ENCODE data around the gene KNL1. TPM values are rescaled to one million over a fixed set of nuclear protein-coding genes. Genes with fewer than 3 reads are reported as not detected.

KNL1 gene
- 1 to 10 TPM in 2 of 3 donors, under 1 TPM in 1; 0.66 to 1.8 (median 1.3) TPM for total RNA-seq

DNA sequence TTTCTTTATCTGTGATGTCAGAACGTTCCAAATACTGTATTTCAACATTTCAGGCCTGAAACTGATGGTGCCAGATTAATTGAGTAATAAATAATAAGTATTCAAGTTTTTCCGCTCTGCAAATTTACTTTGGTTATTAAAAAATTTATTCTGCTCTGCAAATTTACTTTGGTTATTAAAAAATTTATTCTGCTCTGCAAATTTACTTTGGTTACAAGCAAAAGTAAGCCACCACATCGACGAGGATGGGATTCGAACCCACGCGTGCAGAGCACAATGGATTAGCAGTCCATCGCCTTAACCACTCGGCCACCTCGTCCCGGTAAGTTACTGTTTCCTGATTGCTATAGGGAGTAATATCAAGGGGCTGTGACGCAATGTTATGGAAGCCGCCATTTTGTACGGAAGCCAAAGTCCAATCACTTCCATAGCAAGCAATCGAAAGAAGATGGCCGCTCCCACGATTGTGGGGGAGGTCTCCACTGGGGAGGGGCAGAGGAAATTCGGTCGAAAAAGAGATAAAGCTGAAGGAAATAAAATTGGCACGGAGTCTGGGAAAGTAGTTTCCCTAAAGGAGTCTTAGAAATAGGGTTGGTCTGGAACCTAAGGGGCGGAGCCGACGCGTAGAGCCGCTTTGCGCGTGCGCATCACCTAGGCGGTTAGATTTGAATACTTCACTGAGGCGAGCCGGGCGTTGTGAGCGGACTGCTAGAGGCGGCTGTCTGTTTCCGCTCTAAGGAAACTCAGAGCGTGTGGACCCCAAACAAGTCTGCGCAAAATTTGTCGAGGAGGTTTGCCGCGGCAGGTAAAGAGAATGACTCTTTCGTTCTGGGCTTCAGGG lies at the start of gene KNL1:
TSS of gene KNL1 (plus strand) at position 662 of the 841 bp plus-strand sequence. CDS start 8,683 bp downstream, outside the sequence.
- Histone ChIP-seq H3K36me3 (no peaks in the 10 kb centered on the region), H3K9me3 (no peaks in the 10 kb centered on the region), H3K27ac (peak within 1 kb of the TSS; percentile 87 to 93), H3K4me1 (peaks cover 0 to 6% of the 10 kb centered on the region in 2 donors), H3K27me3 (no peaks in the 10 kb centered on the region), H3K4me3 (peak within 1 kb of the TSS; percentile 51 to 70 (median 67))
- peak; percentile 90 to 95 for DNase-seq (ENCODE audit: low spot score in 2 of 2)
- intact Hi-C loops (cut with DNase I; ENCODE audit: low total_unique reads) = no loop called here
- peak; percentile 91 to 98 (median 94) for TF ChIP-seq POLR2AphosphoS5 (IDR thresholded peaks at IDR 0.05)
- no peak for TF ChIP-seq CTCF (IDR thresholded peaks at IDR 0.05)
- TF ChIP-seq POLR2A (IDR thresholded peaks at IDR 0.05) = no peak

- H3K36me3 ChIP-seq = no peaks in the 10 kb centered on the region
- no peaks in the 10 kb centered on the region for H3K27me3 ChIP-seq
- no peaks in the 10 kb centered on the region for H3K9me3 ChIP-seq
- DNase-seq (ENCODE audit: low spot score in 2 of 2) = no peak
- intact Hi-C loops (cut with DNase I; ENCODE audit: low total_unique reads) = no loop called here
- no peaks in the 10 kb centered on the region for H3K4me1 ChIP-seq
- TF ChIP-seq CTCF (IDR thresholded peaks at IDR 0.05) = no peak
- TF ChIP-seq POLR2A (IDR thresholded peaks at IDR 0.05) = no peak
- no peak for TF ChIP-seq POLR2AphosphoS5 (IDR thresholded peaks at IDR 0.05)
- no peak overlapping the region for H3K27ac ChIP-seq
- no peak overlapping the region for H3K4me3 ChIP-seq
These were observed 48.6 kb upstream of the KNL1 start for GRCh38 chr15:40545457-40545856.

DNA sequence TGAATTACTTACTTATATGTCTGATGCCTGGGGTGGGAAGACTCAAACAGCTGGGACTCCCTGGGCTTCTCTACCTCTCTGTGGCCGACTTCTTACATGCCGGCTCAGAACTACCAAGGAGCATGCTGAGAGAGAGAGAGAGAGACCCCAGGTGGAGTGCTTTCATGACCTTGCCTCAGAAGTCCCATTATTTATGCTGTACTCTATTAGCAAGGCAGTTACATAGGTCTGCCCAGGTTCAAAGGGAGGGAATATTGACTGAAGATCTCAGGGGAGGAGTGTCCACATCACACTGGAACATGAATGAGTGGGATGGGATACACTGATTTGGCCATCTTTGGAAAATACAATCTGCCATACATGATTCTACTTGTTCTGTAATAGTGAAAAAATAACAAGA lies 45.4 kb upstream of the KNL1 start:
- Histone ChIP-seq H3K4me1 (no peaks in the 10 kb centered on the region), H3K36me3 (no peaks in the 10 kb centered on the region), H3K27ac (no peak overlapping the region), H3K4me3 (no peak overlapping the region), H3K9me3 (no peaks in the 10 kb centered on the region), H3K27me3 (no peaks in the 10 kb centered on the region)
- intact Hi-C loops (cut with DNase I; ENCODE audit: low total_unique reads) = no loop called here
- DNase-seq (ENCODE audit: low spot score in 2 of 2) = no peak
- TF ChIP-seq POLR2AphosphoS5 (IDR thresholded peaks at IDR 0.05) = no peak
- TF ChIP-seq POLR2A (IDR thresholded peaks at IDR 0.05) = no peak
- TF ChIP-seq CTCF (IDR thresholded peaks at IDR 0.05) = no peak

GRCh38 chr15:40549894-40550293 lies 44.2 kb upstream of the KNL1 start:
- Histone ChIP-seq H3K27me3 (no peaks in the 10 kb centered on the region), H3K4me1 (no peaks in the 10 kb centered on the region), H3K36me3 (no peaks in the 10 kb centered on the region), H3K27ac (no peak overlapping the region), H3K4me3 (no peak overlapping the region), H3K9me3 (no peaks in the 10 kb centered on the region)
- intact Hi-C loops (cut with DNase I; ENCODE audit: low total_unique reads) = no loop called here
- peak in 1 of 2 donors; percentile 55 for DNase-seq (ENCODE audit: low spot score in 2 of 2)
- TF ChIP-seq POLR2AphosphoS5 (IDR thresholded peaks at IDR 0.05) = no peak
- no peak for TF ChIP-seq CTCF (IDR thresholded peaks at IDR 0.05)
- no peak for TF ChIP-seq POLR2A (IDR thresholded peaks at IDR 0.05)

GRCh38 chr15:40550341-40551037 lies 43.6 kb upstream of the KNL1 start:
- no peaks in the 10 kb centered on the region for H3K27me3 ChIP-seq
- TF ChIP-seq CTCF (IDR thresholded peaks at IDR 0.05) (no peak), POLR2AphosphoS5 (IDR thresholded peaks at IDR 0.05) (no peak), POLR2A (IDR thresholded peaks at IDR 0.05) (no peak)
- DNase-seq (ENCODE audit: low spot score in 2 of 2) = no peak
- no peaks in the 10 kb centered on the region for H3K4me1 ChIP-seq
- no peak overlapping the region for H3K27ac ChIP-seq
- H3K4me3 ChIP-seq = no peak overlapping the region
- H3K9me3 ChIP-seq = no peaks in the 10 kb centered on the region
- H3K36me3 ChIP-seq = no peaks in the 10 kb centered on the region
- intact Hi-C loops (cut with DNase I; ENCODE audit: low total_unique reads) = no loop called here

Data from breast epithelium (tissue), 4 donors.